Panc1 (cell line): Measurements from ENCODE around the gene IRX4. TPM values are rescaled to one million over a fixed set of nuclear protein-coding genes. Genes with fewer than 3 reads are reported as not detected.

Experiments used
- ATAC-seq: fragments of 200-7000 bp; cut with Tn5 transposase; 2 replicates; pipeline ENCODE4 v1.9.1; 2020; ENCODE audit warnings: mild to moderate bottlenecking, moderate library complexity
- BruUV-seq: library from RNA; stranded (reverse); fragments of 400-500 nt; replicated peaks from 2 replicates; lab custom pipeline; 2021; lab: Mats Ljungman, UMichigan
- CTCF ChIA-PET: fragments of 300-600 bp; sonication (Branson Sonifier 250); formaldehyde crosslinking; loops from one replicate; lab custom pipeline; 2022; ENCODE audit warnings: antibody characterized with exemption; lab: Charles Lee
- POLR2A ChIA-PET: fragments of 300-600 bp; sonication (Branson Sonifier 250); formaldehyde crosslinking; loops from one replicate; lab custom pipeline; 2022; ENCODE audit warnings: antibody characterized with exemption; lab: Charles Lee
- DNase-seq: peaks from one replicate; pipeline ENCODE4 v3.0.0-alpha.2; 2010; ENCODE audit warnings: low read depth, low spot score
- H3K27ac ChIP-seq: 2 replicates; pipeline ENCODE4 v1.5.1; 2011; ENCODE audit warnings: mild to moderate bottlenecking, low read length, inconsistent platforms
- H3K27me3 ChIP-seq: fragments of 200-500 bp; sonication (Bioruptor generic); 2 replicates; pipeline ENCODE4 v1.6.0; 2014; ENCODE audit warnings: low read length, inconsistent platforms; ENCODE audit not compliant: control insufficient read depth, insufficient read depth
- H3K36me3 ChIP-seq: fragments of 200-500 bp; sonication (Bioruptor generic); 2 replicates; pipeline ENCODE4 v1.5.1; 2014; ENCODE audit warnings: inconsistent platforms, mild to moderate bottlenecking, low read length, moderate library complexity; ENCODE audit not compliant: control insufficient read depth, insufficient read depth
- H3K4me1 ChIP-seq: 2 replicates; pipeline ENCODE4 v1.5.1; 2011; ENCODE audit warnings: inconsistent platforms, mild to moderate bottlenecking, low read length, moderate library complexity; ENCODE audit not compliant: control insufficient read depth, insufficient read depth
- H3K4me3 ChIP-seq, 2 experiments: 2 replicates each; pipeline ENCODE4 v1.5.1; 2011 to 2012; ENCODE audit warnings: low read depth in 2 of 2, low read length in 2 of 2, mild to moderate bottlenecking in 2 of 2, inconsistent platforms in 1 of 2, moderate library complexity in 1 of 2
- H3K9me3 ChIP-seq: fragments of 200-500 bp; sonication (Bioruptor generic); 2 replicates; pipeline ENCODE4 v1.5.1; 2014; ENCODE audit warnings: low read depth, mild to moderate bottlenecking, inconsistent platforms, low read length, moderate library complexity; ENCODE audit not compliant: control insufficient read depth, insufficient read depth
- POLR2AphosphoS5 ChIP-seq: IDR thresholded peaks from 2 replicates; pipeline ENCODE4 v1.6.1; 2012; ENCODE audit warnings: mild to moderate bottlenecking, low read depth, low read length, moderate library complexity
- SIN3A ChIP-seq: IDR thresholded peaks from 2 replicates; pipeline ENCODE4 v1.6.1; 2012; ENCODE audit warnings: low read depth, mild to moderate bottlenecking, low read length, moderate library complexity, borderline replicate concordance; ENCODE audit not compliant: insufficient read depth
- TCF7L2 ChIP-seq: IDR thresholded peaks from 2 replicates; pipeline ENCODE4 v1.6.1; 2011; ENCODE audit warnings: mild to moderate bottlenecking, low read depth, low read length, inconsistent platforms
- in situ Hi-C: cut with HindIII; loops from 2 replicates; pipeline ENCODE4 v1.10.0; 2016; ENCODE audit warnings: low sequenced_read_pairs, low pct_unique_long_range_greater_than_20kb
- intact Hi-C: fragments of 100-400 bp; cut with micrococcal nuclease; formaldehyde crosslinking; loops from one replicate; pipeline ENCODE4 v1.10.0; 2022; ENCODE audit not compliant: unreplicated experiment
- total RNA-seq: library from RNA; stranded (reverse); gene quantifications from one replicate; pipeline ENCODE4 v1.2.1, GENCODE V29; 2021; ENCODE audit not compliant: unreplicated experiment
- TF ChIP-seq, protein P1 (sequence below), 2 experiments: IDR thresholded peaks; 2 replicates each; pipeline ENCODE4 v1.6.1; 2011 to 2012; ENCODE audit warnings: low read depth in 2 of 2, control low read depth in 1 of 2, low read length in 1 of 2, mild to moderate bottlenecking in 1 of 2, moderate library complexity in 1 of 2; ENCODE audit not compliant: insufficient read depth in 1 of 2
- TF ChIP-seq, protein P2 (sequence below): fragments of 450-650 bp; IDR thresholded peaks from 2 replicates; pipeline ENCODE4 v1.5.1; 2017; ENCODE audit warnings: mild to moderate bottlenecking

Gene IRX4
- total RNA-seq, 1 experiment from 2014 or later, result 0.18 TPM

DNA sequence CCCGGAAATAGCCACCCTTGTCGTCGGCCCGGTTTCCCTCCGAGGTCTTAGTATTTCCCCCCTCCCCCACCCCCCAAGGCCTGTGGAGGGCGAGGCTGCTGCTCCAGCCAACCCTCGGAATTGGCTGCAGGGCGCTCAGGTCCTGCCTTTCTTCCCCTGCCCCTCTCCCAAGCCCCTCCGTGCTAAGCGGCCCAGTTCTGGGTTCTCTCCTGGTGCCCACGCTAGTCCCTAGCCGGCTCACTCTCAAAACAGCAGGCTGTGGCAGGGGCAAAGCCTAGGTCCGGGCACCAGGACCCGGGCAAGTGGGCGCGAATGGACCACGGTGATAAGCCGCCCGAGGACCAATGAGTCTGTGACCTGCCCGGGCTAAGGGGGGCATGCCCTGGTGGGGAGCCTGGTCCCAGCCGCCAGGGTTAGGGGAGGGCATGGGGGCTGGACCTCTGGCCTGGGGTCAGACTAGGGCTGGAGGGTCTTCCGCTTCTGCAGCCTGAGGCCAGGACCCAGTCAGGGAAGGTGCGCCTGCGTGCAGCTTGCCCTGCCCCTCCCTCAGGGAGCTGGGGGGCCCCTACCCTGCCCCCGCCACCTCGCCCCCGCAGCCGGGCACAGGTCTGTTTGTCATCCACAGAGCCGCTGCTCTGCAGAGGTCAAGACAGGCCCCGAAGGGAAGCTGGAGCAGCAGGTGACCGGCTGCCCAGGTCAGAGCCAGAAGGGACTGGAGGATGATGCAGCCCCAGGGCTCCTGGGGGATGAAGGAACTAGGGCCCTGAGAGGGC lies 5.0 kb upstream of the IRX4 start:
- Histone ChIP-seq H3K27ac (no peak overlapping the region), H3K4me3 (no peak overlapping the region), H3K9me3 (no peaks in the 10 kb centered on the region), H3K36me3 (no peaks in the 10 kb centered on the region), H3K27me3 (no peaks in the 10 kb centered on the region; the same call in 1 of the 2 replicates), H3K4me1 (no peaks in the 10 kb centered on the region)
- ChIA-PET POLR2A (no interaction called here), CTCF (no interaction called here)
- TF ChIP-seq POLR2AphosphoS5 (no peak), TCF7L2 (no peak), SIN3A (no peak)
- TF ChIP-seq, protein P1, sequence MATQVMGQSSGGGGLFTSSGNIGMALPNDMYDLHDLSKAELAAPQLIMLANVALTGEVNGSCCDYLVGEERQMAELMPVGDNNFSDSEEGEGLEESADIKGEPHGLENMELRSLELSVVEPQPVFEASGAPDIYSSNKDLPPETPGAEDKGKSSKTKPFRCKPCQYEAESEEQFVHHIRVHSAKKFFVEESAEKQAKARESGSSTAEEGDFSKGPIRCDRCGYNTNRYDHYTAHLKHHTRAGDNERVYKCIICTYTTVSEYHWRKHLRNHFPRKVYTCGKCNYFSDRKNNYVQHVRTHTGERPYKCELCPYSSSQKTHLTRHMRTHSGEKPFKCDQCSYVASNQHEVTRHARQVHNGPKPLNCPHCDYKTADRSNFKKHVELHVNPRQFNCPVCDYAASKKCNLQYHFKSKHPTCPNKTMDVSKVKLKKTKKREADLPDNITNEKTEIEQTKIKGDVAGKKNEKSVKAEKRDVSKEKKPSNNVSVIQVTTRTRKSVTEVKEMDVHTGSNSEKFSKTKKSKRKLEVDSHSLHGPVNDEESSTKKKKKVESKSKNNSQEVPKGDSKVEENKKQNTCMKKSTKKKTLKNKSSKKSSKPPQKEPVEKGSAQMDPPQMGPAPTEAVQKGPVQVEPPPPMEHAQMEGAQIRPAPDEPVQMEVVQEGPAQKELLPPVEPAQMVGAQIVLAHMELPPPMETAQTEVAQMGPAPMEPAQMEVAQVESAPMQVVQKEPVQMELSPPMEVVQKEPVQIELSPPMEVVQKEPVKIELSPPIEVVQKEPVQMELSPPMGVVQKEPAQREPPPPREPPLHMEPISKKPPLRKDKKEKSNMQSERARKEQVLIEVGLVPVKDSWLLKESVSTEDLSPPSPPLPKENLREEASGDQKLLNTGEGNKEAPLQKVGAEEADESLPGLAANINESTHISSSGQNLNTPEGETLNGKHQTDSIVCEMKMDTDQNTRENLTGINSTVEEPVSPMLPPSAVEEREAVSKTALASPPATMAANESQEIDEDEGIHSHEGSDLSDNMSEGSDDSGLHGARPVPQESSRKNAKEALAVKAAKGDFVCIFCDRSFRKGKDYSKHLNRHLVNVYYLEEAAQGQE (IDR thresholded peaks at IDR 0.05; ENCODE audit: insufficient read depth in 1 of 2, low read depth in 2 of 2, low read length in 1 of 2), result no peak
- ATAC-seq (no peak), DNase-seq (no peak)
- no TSS peak for BruUV-seq
- intact Hi-C loops (no loop called here), in situ Hi-C loops (no loop called here)

DNA sequence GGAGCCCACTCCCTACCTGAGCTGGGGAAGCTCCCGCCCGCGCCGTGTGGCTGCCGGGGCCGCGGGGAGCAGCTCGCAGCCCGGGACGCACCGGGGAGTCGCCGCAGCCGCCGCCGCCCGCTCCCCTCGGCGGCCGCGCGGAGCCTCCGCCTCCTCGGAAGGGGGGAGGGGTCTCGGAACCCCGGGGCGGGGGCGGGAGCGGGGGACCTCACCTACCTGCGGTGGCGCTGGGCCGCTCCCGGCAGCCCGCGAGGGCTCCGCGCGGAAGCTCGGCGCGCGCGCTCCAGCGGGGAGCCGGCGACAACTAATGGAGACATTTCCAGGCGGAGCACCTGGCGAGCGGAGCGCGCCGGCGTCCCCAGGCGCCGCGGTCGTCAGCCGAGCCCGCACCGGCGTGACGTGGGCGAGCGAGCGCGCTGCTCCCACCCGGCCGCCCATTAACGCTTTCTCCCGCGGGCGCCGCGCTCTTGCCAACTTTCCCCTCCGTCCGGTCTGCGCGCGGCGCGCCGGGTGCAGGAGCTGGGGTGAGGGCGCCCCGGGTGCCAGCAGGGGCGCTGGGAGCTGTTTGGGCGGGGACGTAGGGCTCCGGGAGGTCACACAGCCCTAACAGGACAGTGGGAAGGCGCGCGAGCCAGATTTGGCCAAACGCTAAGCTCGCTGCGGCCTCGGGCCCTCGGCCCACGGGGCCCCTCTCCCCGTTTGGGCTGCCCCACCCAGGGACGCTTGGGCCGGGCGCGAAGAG lies 4.3 kb upstream of the IRX4 start:
- H3K27me3 ChIP-seq, result no peaks in the 10 kb centered on the region; the same call in 1 of the 2 replicates
- H3K27ac ChIP-seq, result no peak overlapping the region
- BruUV-seq, result no TSS peak
- no peaks in the 10 kb centered on the region for H3K4me1 ChIP-seq
- intact Hi-C loops (no loop called here), in situ Hi-C loops (no loop called here)
- ChIA-PET POLR2A (no interaction called here), CTCF (no interaction called here)
- H3K4me3 ChIP-seq, result no peak overlapping the region
- no peaks in the 10 kb centered on the region for H3K36me3 ChIP-seq
- TF ChIP-seq, protein P2, sequence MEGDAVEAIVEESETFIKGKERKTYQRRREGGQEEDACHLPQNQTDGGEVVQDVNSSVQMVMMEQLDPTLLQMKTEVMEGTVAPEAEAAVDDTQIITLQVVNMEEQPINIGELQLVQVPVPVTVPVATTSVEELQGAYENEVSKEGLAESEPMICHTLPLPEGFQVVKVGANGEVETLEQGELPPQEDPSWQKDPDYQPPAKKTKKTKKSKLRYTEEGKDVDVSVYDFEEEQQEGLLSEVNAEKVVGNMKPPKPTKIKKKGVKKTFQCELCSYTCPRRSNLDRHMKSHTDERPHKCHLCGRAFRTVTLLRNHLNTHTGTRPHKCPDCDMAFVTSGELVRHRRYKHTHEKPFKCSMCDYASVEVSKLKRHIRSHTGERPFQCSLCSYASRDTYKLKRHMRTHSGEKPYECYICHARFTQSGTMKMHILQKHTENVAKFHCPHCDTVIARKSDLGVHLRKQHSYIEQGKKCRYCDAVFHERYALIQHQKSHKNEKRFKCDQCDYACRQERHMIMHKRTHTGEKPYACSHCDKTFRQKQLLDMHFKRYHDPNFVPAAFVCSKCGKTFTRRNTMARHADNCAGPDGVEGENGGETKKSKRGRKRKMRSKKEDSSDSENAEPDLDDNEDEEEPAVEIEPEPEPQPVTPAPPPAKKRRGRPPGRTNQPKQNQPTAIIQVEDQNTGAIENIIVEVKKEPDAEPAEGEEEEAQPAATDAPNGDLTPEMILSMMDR, result no peak
- no peak for TF ChIP-seq POLR2AphosphoS5
- TF ChIP-seq TCF7L2, result no peak
- no peak for TF ChIP-seq SIN3A
- TF ChIP-seq, protein P1 (IDR thresholded peaks at IDR 0.05; ENCODE audit: insufficient read depth in 1 of 2, low read depth in 2 of 2, low read length in 1 of 2), result no peak
- no peak for ATAC-seq
- DNase-seq, result no peak
- H3K9me3 ChIP-seq, result no peaks in the 10 kb centered on the region
